Ascending aorta (tissue), 2 donors: ENCODE measurements around the gene PARN. TPM values are rescaled to one million over a fixed set of nuclear protein-coding genes. Genes with fewer than 3 reads are reported as not detected.
"Not testable (repeated sequence)": the region's sequence is repeated elsewhere in the genome, so short reads cannot be mapped to it uniquely, and the experiment has no call there.

ENCODE experiments used
- DNase-seq, 2 donors: peaks; one replicate each; pipeline ENCODE4 v3.0.0-alpha.2; 2019; ENCODE audit warnings: low spot score in 2 of 2
- H3K27ac ChIP-seq, 2 donors: fragments of 200-600 bp; sonication (generic); one replicate each; pipeline ENCODE4 v1.5.1; 2016 to 2017; ENCODE audit warnings: mild to moderate bottlenecking in 1 of 2
- H3K27me3 ChIP-seq: fragments of 200-600 bp; sonication (generic); one replicate; pipeline ENCODE4 v1.5.1; 2017
- H3K36me3 ChIP-seq, 2 donors: fragments of 200-600 bp; sonication (generic); one replicate each; pipeline ENCODE4 v1.5.1; 2016
- H3K4me1 ChIP-seq, 2 donors: fragments of 200-600 bp; sonication (generic); one replicate each; pipeline ENCODE4 v1.5.1; 2016 to 2017; ENCODE audit warnings: mild to moderate bottlenecking in 1 of 2
- H3K4me3 ChIP-seq, 2 donors: fragments of 200-600 bp; sonication (generic); one replicate each; pipeline ENCODE4 v1.5.1; 2016 to 2017; ENCODE audit warnings: mild to moderate bottlenecking in 1 of 2
- H3K9me3 ChIP-seq, 2 donors: fragments of 200-600 bp; sonication (generic); one replicate each; pipeline ENCODE4 v1.5.1; 2016
- CTCF ChIP-seq, 3 experiments: fragments of 200-600 bp in 2 of 3; fragments of 450-650 bp in 1 of 3; sonication (generic) in 2 of 3; IDR thresholded peaks; one replicate each; pipeline ENCODE4 v1.5.1; 2016 to 2019; ENCODE audit warnings: antibody characterized with exemption in 3 of 3, mild to moderate bottlenecking in 1 of 3, moderate library complexity in 1 of 3
- intact Hi-C: fragments of 100-400 bp; cut with DNase I; formaldehyde crosslinking; loops from one replicate; pipeline ENCODE4 v1.15.1; 2023
- total RNA-seq: library from RNA; depleted of rRNA; stranded (reverse); fragments of >200 nt; gene quantifications from one replicate; pipeline ENCODE4 v1.1.0, GENCODE V29; 2016

The PARN gene
- total RNA-seq, 1 donor from 2014 or later: 3.8 TPM

GRCh38 chr16:14553447-14553846 is 76.6 kb downstream of the PARN start:
- DNase-seq: no peak
- no peak overlapping the region for H3K4me3 ChIP-seq
- H3K27ac ChIP-seq: no peak overlapping the region
- H3K9me3 ChIP-seq: no peaks in the 10 kb centered on the region
- no peaks in the 10 kb centered on the region for H3K4me1 ChIP-seq
- H3K27me3 ChIP-seq: no peaks in the 10 kb centered on the region
- no peak for TF ChIP-seq CTCF (IDR thresholded peaks at IDR 0.05)
- H3K36me3 ChIP-seq: peaks cover 14 to 40% of the 10 kb centered on the region in 2 donors
- intact Hi-C loops: no loop called here

GRCh38 chr16:14549789-14550153 is 80.3 kb downstream of the PARN start:
- H3K4me3 ChIP-seq: no peak overlapping the region
- DNase-seq: no peak
- no peaks in the 10 kb centered on the region for H3K4me1 ChIP-seq
- TF ChIP-seq CTCF (IDR thresholded peaks at IDR 0.05): no peak
- intact Hi-C loops: no loop called here
- no peaks in the 10 kb centered on the region for H3K27me3 ChIP-seq
- H3K9me3 ChIP-seq: no peaks in the 10 kb centered on the region
- no peak overlapping the region for H3K27ac ChIP-seq
- H3K36me3 ChIP-seq: peaks cover 14 to 35% of the 10 kb centered on the region in 2 donors

GRCh38 chr16:14548933-14549788 is 80.9 kb downstream of the PARN start:
- H3K9me3 ChIP-seq: no peaks in the 10 kb centered on the region
- intact Hi-C loops: no loop called here
- peaks cover 14 to 29% of the 10 kb centered on the region in 2 donors for H3K36me3 ChIP-seq
- DNase-seq: no peak
- no peaks in the 10 kb centered on the region for H3K27me3 ChIP-seq
- H3K27ac ChIP-seq: no peak overlapping the region
- H3K4me1 ChIP-seq: no peaks in the 10 kb centered on the region
- TF ChIP-seq CTCF (IDR thresholded peaks at IDR 0.05): no peak
- no peak overlapping the region for H3K4me3 ChIP-seq

GRCh38 chr16:14545346-14545884 is 84.6 kb downstream of the PARN start:
- no peaks in the 10 kb centered on the region for H3K27me3 ChIP-seq
- TF ChIP-seq CTCF (IDR thresholded peaks at IDR 0.05): no peak
- H3K4me3 ChIP-seq: no peak overlapping the region
- H3K36me3 ChIP-seq: peaks cover 0 to 13% of the 10 kb centered on the region in 2 donors
- peaks cover 0 to 6% of the 10 kb centered on the region in 2 donors for H3K9me3 ChIP-seq
- no peaks in the 10 kb centered on the region for H3K4me1 ChIP-seq
- no peak for DNase-seq
- intact Hi-C loops: no loop called here
- no peak overlapping the region for H3K27ac ChIP-seq

GRCh38 chr16:14544846-14545245 is 85.2 kb downstream of the PARN start:
- H3K27ac ChIP-seq, H3K9me3 ChIP-seq, H3K4me3 ChIP-seq, H3K27me3 ChIP-seq, H3K4me1 ChIP-seq, intact Hi-C loops, DNase-seq: not testable (repeated sequence)
- H3K36me3 ChIP-seq: peaks cover 0 to 13% of the 10 kb centered on the region in 2 donors

- H3K9me3 ChIP-seq: peaks cover 0 to 6% of the 10 kb centered on the region in 2 donors
- peaks cover 0 to 13% of the 10 kb centered on the region in 2 donors for H3K36me3 ChIP-seq
- intact Hi-C loops: no loop called here
- H3K27me3 ChIP-seq: no peaks in the 10 kb centered on the region
- no peak overlapping the region for H3K27ac ChIP-seq
- no peak overlapping the region for H3K4me3 ChIP-seq
- DNase-seq: no peak
- TF ChIP-seq CTCF (IDR thresholded peaks at IDR 0.05): no peak
- H3K4me1 ChIP-seq: no peaks in the 10 kb centered on the region
Measured at GRCh38 chr16:14539631-14540030, 90.4 kb downstream of the PARN start.
